Uterus (tissue), 4 donors: Measurements from ENCODE around the gene DLST. TPM values are rescaled to one million over a fixed set of nuclear protein-coding genes. Genes with fewer than 3 reads are reported as not detected.

Experiments used
- DNase-seq, 2 donors: peaks; one replicate each; pipeline ENCODE4 v3.0.0-alpha.2; 2019 to 2020
- H3K27ac ChIP-seq, 2 donors: fragments of 200-600 bp; sonication (generic); 1 replicate in 1 of 2; 2 replicates in 1 of 2; pipeline ENCODE4 v1.5.1; 2016 to 2018
- H3K27me3 ChIP-seq, 2 donors: fragments of 200-600 bp; sonication (generic); one replicate each; pipeline ENCODE4 v1.5.1; 2018 to 2019; ENCODE audit warnings: control low read depth in 1 of 2
- H3K36me3 ChIP-seq, 2 donors: fragments of 200-600 bp; sonication (generic); one replicate each; pipeline ENCODE4 v1.5.1; 2019; ENCODE audit warnings: control low read depth in 1 of 2
- H3K4me1 ChIP-seq, 2 donors: fragments of 200-600 bp; sonication (generic); one replicate each; pipeline ENCODE4 v1.5.1; 2018 to 2019; ENCODE audit warnings: control low read depth in 1 of 2
- H3K4me3 ChIP-seq, 2 donors: fragments of 200-600 bp; sonication (generic); 1 replicate in 1 of 2; 2 replicates in 1 of 2; pipeline ENCODE4 v1.5.1; 2018 to 2019; ENCODE audit warnings: mild to moderate bottlenecking in 1 of 2
- H3K9me3 ChIP-seq, 2 donors: fragments of 200-600 bp; sonication (generic); one replicate each; pipeline ENCODE4 v1.5.1; 2019; ENCODE audit warnings: control low read depth in 1 of 2
- CTCF ChIP-seq, 4 experiments: fragments of 200-600 bp in 2 of 4; fragments of 450-650 bp in 2 of 4; sonication (generic) in 2 of 4; IDR thresholded peaks; one replicate each; pipeline ENCODE4 v1.5.1; 2016 to 2019; ENCODE audit warnings: antibody characterized with exemption in 4 of 4, mild to moderate bottlenecking in 2 of 4, moderate library complexity in 1 of 4
- POLR2A ChIP-seq, 2 donors: fragments of 450-650 bp; IDR thresholded peaks; one replicate each; pipeline ENCODE4 v1.6.1; 2016; ENCODE audit warnings: antibody characterized with exemption in 2 of 2, mild to moderate bottlenecking in 1 of 2, moderate library complexity in 1 of 2
- intact Hi-C: fragments of 100-400 bp; cut with DNase I; formaldehyde crosslinking; loops from one replicate; pipeline ENCODE4 v1.15.1; 2023; ENCODE audit warnings: low total_unique reads
- total RNA-seq, 4 donors: library from RNA; depleted of rRNA in 3 of 4; stranded (reverse); fragments of >200 nt in 3 of 4; gene quantifications; one replicate each; pipeline versions ENCODE4 v1.1.0 to v1.2.4, GENCODE V29; 2014 to 2023
- donor health status: DM: yes; HTN: yes; CAD: no.

DLST gene
- total RNA-seq, 4 donors from 2014 or later: 31.8 to 77.2 (median 62.7) TPM

- no peaks in the 10 kb centered on the region for H3K27me3 ChIP-seq
- no peak for DNase-seq
- no peaks in the 10 kb centered on the region for H3K9me3 ChIP-seq
- no peaks in the 10 kb centered on the region for H3K4me1 ChIP-seq
- H3K4me3 ChIP-seq: no peak overlapping the region
- intact Hi-C loops: no loop called here
- H3K36me3 ChIP-seq: no peaks in the 10 kb centered on the region
- no peak overlapping the region for H3K27ac ChIP-seq
- TF ChIP-seq POLR2A (IDR thresholded peaks at IDR 0.05): no peak
- TF ChIP-seq CTCF (IDR thresholded peaks at IDR 0.05): no peak
These were observed 14.7 kb downstream of the DLST start for GRCh38 chr14:74896400-74896799.

GRCh38 chr14:74897642-74898041 lies 15.9 kb downstream of the DLST start:
- no peaks in the 10 kb centered on the region for H3K4me1 ChIP-seq
- H3K27me3 ChIP-seq: no peaks in the 10 kb centered on the region
- intact Hi-C loops: no loop called here
- TF ChIP-seq POLR2A (IDR thresholded peaks at IDR 0.05): no peak
- TF ChIP-seq CTCF (IDR thresholded peaks at IDR 0.05): no peak
- no peak overlapping the region for H3K27ac ChIP-seq
- no peak for DNase-seq
- no peaks in the 10 kb centered on the region for H3K9me3 ChIP-seq
- H3K36me3 ChIP-seq: no peaks in the 10 kb centered on the region
- H3K4me3 ChIP-seq: no peak overlapping the region

GRCh38 chr14:74898083-74898482 lies 16.4 kb downstream of the DLST start:
- Histone ChIP-seq H3K27me3 (no peaks in the 10 kb centered on the region), H3K9me3 (no peaks in the 10 kb centered on the region), H3K27ac (no peak overlapping the region), H3K4me3 (no peak overlapping the region), H3K36me3 (no peaks in the 10 kb centered on the region), H3K4me1 (no peaks in the 10 kb centered on the region)
- TF ChIP-seq CTCF (IDR thresholded peaks at IDR 0.05) (no peak), POLR2A (IDR thresholded peaks at IDR 0.05) (no peak)
- no peak for DNase-seq
- intact Hi-C loops: no loop called here

- H3K36me3 ChIP-seq: no peaks in the 10 kb centered on the region
- no peak overlapping the region for H3K4me3 ChIP-seq
- intact Hi-C loops: no loop called here
- no peak overlapping the region for H3K27ac ChIP-seq
- TF ChIP-seq CTCF (IDR thresholded peaks at IDR 0.05): no peak
- TF ChIP-seq POLR2A (IDR thresholded peaks at IDR 0.05): no peak
- H3K9me3 ChIP-seq: no peaks in the 10 kb centered on the region
- H3K27me3 ChIP-seq: no peaks in the 10 kb centered on the region
- no peak for DNase-seq
- H3K4me1 ChIP-seq: no peaks in the 10 kb centered on the region
These were observed 17.0 kb downstream of the DLST start for GRCh38 chr14:74898694-74899093.

GRCh38 chr14:74902941-74903705 lies 21.4 kb downstream of the DLST start:
- no peaks in the 10 kb centered on the region for H3K9me3 ChIP-seq

More at GRCh38 chr14:74902941-74903705, 21.4 kb downstream of the DLST start:
- H3K27ac ChIP-seq: no peak overlapping the region
- DNase-seq: no peak
- intact Hi-C loops: no loop called here
- TF ChIP-seq CTCF (IDR thresholded peaks at IDR 0.05) (no peak), POLR2A (IDR thresholded peaks at IDR 0.05) (no peak)
- H3K36me3 ChIP-seq: no peaks in the 10 kb centered on the region
- H3K4me1 ChIP-seq: peaks cover 0 to 9% of the 10 kb centered on the region in 2 donors
- H3K4me3 ChIP-seq: no peak overlapping the region
- no peaks in the 10 kb centered on the region for H3K27me3 ChIP-seq
